Muscle of arm (tissue), 14 donors: ENCODE results near the gene SCN7A. TPM values are rescaled to one million over a fixed set of nuclear protein-coding genes. Genes with fewer than 3 reads are reported as not detected.
A peak's percentile ranks its signal among the peaks of the same experiment; 100 is the strongest.

Experiments used
- DNase-seq: peaks from one replicate; pipeline ENCODE4 v3.0.0-alpha.2; 2013
- long read RNA-seq, 11 donors: transcript quantifications; one replicate each; lab custom pipeline, GENCODE V29; 2026
- polyA plus RNA-seq, 12 donors: library from polyadenylated mRNA; unstranded; fragments of 120-200 nt; gene quantifications; one replicate each; pipeline ENCODE4 v1.2.1, GENCODE V29; 2013; ENCODE audit not compliant: insufficient read length in 12 of 12

SCN7A gene
- 10 to 100 TPM; 22.3 to 99.2 (median 63.0) TPM for polyA plus RNA-seq
- long read RNA-seq, donor 1, result 0 reads
- long read RNA-seq, donor 2, full-length matches to known transcripts, result 3 of 3 reads
- long read RNA-seq, donor 2, partial matches to known transcripts, result 0 of 3 reads
- long read RNA-seq, donor 2, other reads (novel, unspliced or antisense), result 0 of 3 reads
- long read RNA-seq, donor 3, result 0 reads
- long read RNA-seq, donor 4, full-length matches to known transcripts, result 1 of 1 reads
- long read RNA-seq, donor 4, partial matches to known transcripts, result 0 of 1 reads
- long read RNA-seq, donor 4, other reads (novel, unspliced or antisense), result 0 of 1 reads
- long read RNA-seq, donor 5, full-length matches to known transcripts, result 1 of 18 reads
- long read RNA-seq, donor 5, partial matches to known transcripts, result 17 of 18 reads
- long read RNA-seq, donor 5, other reads (novel, unspliced or antisense), result 0 of 18 reads
- long read RNA-seq, donor 6, result 0 reads
- long read RNA-seq, donor 7, full-length matches to known transcripts, result 1 of 1 reads
- long read RNA-seq, donor 7, partial matches to known transcripts, result 0 of 1 reads
- long read RNA-seq, donor 7, other reads (novel, unspliced or antisense), result 0 of 1 reads
- long read RNA-seq, donor 8, result 0 reads
- long read RNA-seq, donor 9, full-length matches to known transcripts, result 1 of 1 reads
- long read RNA-seq, donor 9, partial matches to known transcripts, result 0 of 1 reads
- long read RNA-seq, donor 9, other reads (novel, unspliced or antisense), result 0 of 1 reads
- long read RNA-seq, donor 10, full-length matches to known transcripts, result 1 of 7 reads
- long read RNA-seq, donor 10, partial matches to known transcripts, result 6 of 7 reads
- long read RNA-seq, donor 10, other reads (novel, unspliced or antisense), result 0 of 7 reads
- long read RNA-seq, donor 11, partial matches to known transcripts, result 12 of 12 reads
- long read RNA-seq, donor 11, other reads (novel, unspliced or antisense), result 0 of 12 reads

- peak; percentile 91 for DNase-seq
Observed at GRCh38 chr2:166494140-166494624, at the start of gene SCN7A. SCN7A (minus strand) TSS chr2:166494249; CDS start chr2:166477696, 16,553 bp downstream.

- peak; percentile 71 for DNase-seq
Observed at GRCh38 chr2:166539340-166540162, 45.5 kb upstream of the SCN7A start.

- DNase-seq, result no peak
Observed at GRCh38 chr2:166536111-166536510, 42.1 kb upstream of the SCN7A start.

GRCh38 chr2:166521155-166521554, 27.1 kb upstream of the SCN7A start:
- no peak for DNase-seq

- DNase-seq, result no peak
Observed at GRCh38 chr2:166520604-166521003, 26.6 kb upstream of the SCN7A start.

GRCh38 chr2:166519391-166519962, 25.4 kb upstream of the SCN7A start:
- no peak for DNase-seq

GRCh38 chr2:166518634-166519390, 24.8 kb upstream of the SCN7A start:
- no peak for DNase-seq

- DNase-seq, result no peak
Observed at GRCh38 chr2:166517533-166518061, 23.5 kb upstream of the SCN7A start.

- peak; percentile 66 for DNase-seq
Observed at GRCh38 chr2:166516712-166517303, 22.8 kb upstream of the SCN7A start.

GRCh38 chr2:166513952-166514351, 19.9 kb upstream of the SCN7A start:
- DNase-seq, result no peak

- DNase-seq, result peak; percentile 66
Observed at GRCh38 chr2:166499281-166499680, 5.2 kb upstream of the SCN7A start.

GRCh38 chr2:166491461-166491860, 2.6 kb downstream of the SCN7A start:
- DNase-seq, result no peak

GRCh38 chr2:166487171-166487570, 6.9 kb downstream of the SCN7A start:
- DNase-seq, result peak; percentile 59

- DNase-seq, result peak; percentile 55
Observed at GRCh38 chr2:166485558-166486178, 8.4 kb downstream of the SCN7A start.

- no peak for DNase-seq
Observed at GRCh38 chr2:166472332-166472731, 21.7 kb downstream of the SCN7A start.

GRCh38 chr2:166468124-166469024, 25.7 kb downstream of the SCN7A start:
- no peak for DNase-seq

- DNase-seq, result no peak
Observed at GRCh38 chr2:166464187-166464586, 29.9 kb downstream of the SCN7A start.

- no peak for DNase-seq
Observed at GRCh38 chr2:166463640-166464039, 30.4 kb downstream of the SCN7A start.
